Body of pancreas (tissue), 4 donors: Measurements from ENCODE around the gene CPZ.

ENCODE experiments used
- POLR2A ChIP-seq, 3 donors: fragments of 450-650 bp; IDR thresholded peaks; one replicate each; pipeline ENCODE4 v1.6.1; 2016; ENCODE audit warnings: antibody characterized with exemption in 3 of 3, mild to moderate bottlenecking in 2 of 3
- TF ChIP-seq, protein P1 (sequence below), 7 experiments: fragments of 450-650 bp in 4 of 7; fragments of 200-600 bp in 3 of 7; sonication (generic) in 3 of 7; IDR thresholded peaks; one replicate each; pipeline ENCODE4 v1.5.1; 2016 to 2019; ENCODE audit warnings: antibody characterized with exemption in 7 of 7

GRCh38 chr4:8656185-8656517 is 63.6 kb downstream of the CPZ start:
- TF ChIP-seq, protein P1, sequence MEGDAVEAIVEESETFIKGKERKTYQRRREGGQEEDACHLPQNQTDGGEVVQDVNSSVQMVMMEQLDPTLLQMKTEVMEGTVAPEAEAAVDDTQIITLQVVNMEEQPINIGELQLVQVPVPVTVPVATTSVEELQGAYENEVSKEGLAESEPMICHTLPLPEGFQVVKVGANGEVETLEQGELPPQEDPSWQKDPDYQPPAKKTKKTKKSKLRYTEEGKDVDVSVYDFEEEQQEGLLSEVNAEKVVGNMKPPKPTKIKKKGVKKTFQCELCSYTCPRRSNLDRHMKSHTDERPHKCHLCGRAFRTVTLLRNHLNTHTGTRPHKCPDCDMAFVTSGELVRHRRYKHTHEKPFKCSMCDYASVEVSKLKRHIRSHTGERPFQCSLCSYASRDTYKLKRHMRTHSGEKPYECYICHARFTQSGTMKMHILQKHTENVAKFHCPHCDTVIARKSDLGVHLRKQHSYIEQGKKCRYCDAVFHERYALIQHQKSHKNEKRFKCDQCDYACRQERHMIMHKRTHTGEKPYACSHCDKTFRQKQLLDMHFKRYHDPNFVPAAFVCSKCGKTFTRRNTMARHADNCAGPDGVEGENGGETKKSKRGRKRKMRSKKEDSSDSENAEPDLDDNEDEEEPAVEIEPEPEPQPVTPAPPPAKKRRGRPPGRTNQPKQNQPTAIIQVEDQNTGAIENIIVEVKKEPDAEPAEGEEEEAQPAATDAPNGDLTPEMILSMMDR (IDR thresholded peaks at IDR 0.05), result no peak
- TF ChIP-seq POLR2A (IDR thresholded peaks at IDR 0.05), result no peak
